Keratinocyte (primary cell): ENCODE data around the gene CIDEA.

ENCODE experiments used
- EZH2 ChIP-seq: IDR thresholded peaks from one replicate; pipeline ENCODE4 v1.6.1; 2012; ENCODE audit warnings: inconsistent platforms, mild to moderate bottlenecking, low read length, moderate library complexity
- TF ChIP-seq, protein P1 (sequence below), 3 experiments: IDR thresholded peaks in 1 of 3; conservative IDR thresholded peaks in 1 of 3; optimal IDR thresholded peaks in 1 of 3; 2 replicates in 2 of 3; 3 replicates in 1 of 3; pipeline versions ENCODE3 to v1.5.1; 2011; ENCODE audit warnings: low read length in 3 of 3, mild to moderate bottlenecking in 3 of 3, moderate library complexity in 2 of 3, control low read depth in 1 of 3, inconsistent platforms in 1 of 3; ENCODE audit not compliant: insufficient read depth in 2 of 3; ENCODE audit errors: extremely low read depth in 1 of 3

DNA sequence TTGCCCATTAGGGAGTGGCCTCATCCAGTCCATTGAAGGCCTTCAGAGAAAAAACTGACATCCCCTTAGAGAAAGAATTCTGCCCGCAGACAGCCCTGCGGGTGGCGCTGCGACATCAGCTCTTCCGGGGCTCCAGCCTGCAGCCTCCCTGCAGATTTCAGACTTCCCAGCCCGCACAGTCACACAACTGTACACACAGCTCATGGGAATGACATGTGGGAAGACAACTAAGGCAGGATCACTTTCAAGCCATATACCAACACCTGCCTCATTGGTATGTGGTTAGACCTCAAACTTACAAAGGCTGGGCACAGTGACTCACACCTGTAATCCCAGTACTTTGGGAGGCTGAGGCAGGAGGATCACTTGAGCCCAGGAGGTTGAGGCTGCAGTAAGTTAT is 29.1 kb downstream of the CIDEA start:
- TF ChIP-seq, protein P1, sequence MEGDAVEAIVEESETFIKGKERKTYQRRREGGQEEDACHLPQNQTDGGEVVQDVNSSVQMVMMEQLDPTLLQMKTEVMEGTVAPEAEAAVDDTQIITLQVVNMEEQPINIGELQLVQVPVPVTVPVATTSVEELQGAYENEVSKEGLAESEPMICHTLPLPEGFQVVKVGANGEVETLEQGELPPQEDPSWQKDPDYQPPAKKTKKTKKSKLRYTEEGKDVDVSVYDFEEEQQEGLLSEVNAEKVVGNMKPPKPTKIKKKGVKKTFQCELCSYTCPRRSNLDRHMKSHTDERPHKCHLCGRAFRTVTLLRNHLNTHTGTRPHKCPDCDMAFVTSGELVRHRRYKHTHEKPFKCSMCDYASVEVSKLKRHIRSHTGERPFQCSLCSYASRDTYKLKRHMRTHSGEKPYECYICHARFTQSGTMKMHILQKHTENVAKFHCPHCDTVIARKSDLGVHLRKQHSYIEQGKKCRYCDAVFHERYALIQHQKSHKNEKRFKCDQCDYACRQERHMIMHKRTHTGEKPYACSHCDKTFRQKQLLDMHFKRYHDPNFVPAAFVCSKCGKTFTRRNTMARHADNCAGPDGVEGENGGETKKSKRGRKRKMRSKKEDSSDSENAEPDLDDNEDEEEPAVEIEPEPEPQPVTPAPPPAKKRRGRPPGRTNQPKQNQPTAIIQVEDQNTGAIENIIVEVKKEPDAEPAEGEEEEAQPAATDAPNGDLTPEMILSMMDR (optimal IDR thresholded peaks at IDR 0.05 in 1 of 3, IDR thresholded peaks at IDR 0.05 in 1 of 3, conservative IDR thresholded peaks at IDR 0.05 in 1 of 3; ENCODE audit: extremely low read depth in 1 of 3, insufficient read depth in 2 of 3, low read length in 3 of 3), result peak; percentile 61 to 69 (median 62)
- no peak for TF ChIP-seq EZH2
